ENCODE results near the gene ZIC5. TPM values are rescaled to one million over a fixed set of nuclear protein-coding genes. Genes with fewer than 3 reads are reported as not detected.

The ZIC5 gene
- total RNA-seq, 1 experiment from 2014 or later: 5.2 TPM

- H3K4me1 ChIP-seq (ENCODE audit: control insufficient read depth, insufficient read depth, low read length): peaks cover 18% of the 10 kb centered on the region
- BruUV-seq (replicated peaks): no TSS peak
- intact Hi-C loops (cut with micrococcal nuclease; ENCODE audit: unreplicated experiment) (no loop called here), in situ Hi-C loops (cut with HindIII; ENCODE audit: low pct_unique_long_range_greater_than_20kb, low sequenced_read_pairs) (no loop called here)
- H3K36me3 ChIP-seq (ENCODE audit: control insufficient read depth, insufficient read depth, low read length): no peaks in the 10 kb centered on the region
- POLR2A ChIA-PET: no interaction called here
- no peaks in the 10 kb centered on the region for H3K27me3 ChIP-seq (ENCODE audit: control insufficient read depth, insufficient read depth, low read length)
- no peak for DNase-seq (ENCODE audit: low read depth, low spot score)
- H3K27ac ChIP-seq (ENCODE audit: low read length): peak overlapping the region; percentile 75; the same call in 1 of the 2 replicates
- CTCF ChIA-PET: no interaction called here
- TF ChIP-seq CTCF (IDR thresholded peaks at IDR 0.05): no peak
- TF ChIP-seq SIN3A (IDR thresholded peaks at IDR 0.05; ENCODE audit: borderline replicate concordance, insufficient read depth, low read depth, low read length): no peak
- no peak for TF ChIP-seq POLR2AphosphoS5 (IDR thresholded peaks at IDR 0.05; ENCODE audit: low read depth, low read length)
- TF ChIP-seq TCF7L2 (IDR thresholded peaks at IDR 0.05; ENCODE audit: low read depth, low read length): no peak
- no peak for TF ChIP-seq REST (IDR thresholded peaks at IDR 0.05; ENCODE audit: insufficient read depth in 1 of 2, low read depth in 2 of 2, low read length in 1 of 2)
- H3K9me3 ChIP-seq (ENCODE audit: control insufficient read depth, insufficient read depth, low read depth, low read length): no peaks in the 10 kb centered on the region
- H3K4me3 ChIP-seq (ENCODE audit: low read depth in 2 of 2, low read length in 2 of 2): no peak overlapping the region
- no peak for ATAC-seq
These were observed 22.4 kb upstream of the ZIC5 start for GRCh38 chr13:99993660-99994637.

DNA sequence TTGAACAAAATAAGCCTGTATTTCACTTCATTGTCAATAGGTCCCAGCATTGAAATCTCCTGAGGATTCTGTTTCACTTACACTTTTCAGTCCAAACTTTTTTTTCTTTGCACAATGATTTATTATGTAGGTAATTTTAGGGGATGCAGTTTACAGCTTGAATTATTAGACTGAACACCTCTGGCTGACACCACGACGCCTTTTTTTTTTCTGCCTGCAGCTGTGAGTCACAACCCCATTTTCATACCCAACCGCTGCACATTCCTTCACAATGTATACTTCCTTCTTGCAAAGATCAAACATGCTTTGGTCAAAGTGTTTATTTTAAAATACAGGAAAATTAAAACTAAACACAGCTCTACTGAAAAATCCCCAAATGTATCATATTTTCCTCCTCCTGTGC is 21.4 kb upstream of the ZIC5 start:
- no peak for TF ChIP-seq CTCF (IDR thresholded peaks at IDR 0.05)
- TF ChIP-seq REST (IDR thresholded peaks at IDR 0.05; ENCODE audit: insufficient read depth in 1 of 2, low read depth in 2 of 2, low read length in 1 of 2): no peak
- no peak for TF ChIP-seq POLR2AphosphoS5 (IDR thresholded peaks at IDR 0.05; ENCODE audit: low read depth, low read length)
- TF ChIP-seq SIN3A (IDR thresholded peaks at IDR 0.05; ENCODE audit: borderline replicate concordance, insufficient read depth, low read depth, low read length): no peak
- TF ChIP-seq TCF7L2 (IDR thresholded peaks at IDR 0.05; ENCODE audit: low read depth, low read length): no peak
- Histone ChIP-seq H3K9me3 (ENCODE audit: control insufficient read depth, insufficient read depth, low read depth, low read length) (no peaks in the 10 kb centered on the region), H3K27me3 (ENCODE audit: control insufficient read depth, insufficient read depth, low read length) (no peaks in the 10 kb centered on the region), H3K4me1 (ENCODE audit: control insufficient read depth, insufficient read depth, low read length) (peaks cover 22% of the 10 kb centered on the region), H3K4me3 (ENCODE audit: low read depth in 2 of 2, low read length in 2 of 2) (0 out of 4 replicates have a peak overlapping the region, but pooled peaks of 1 of the 2 experiments have one; percentile 11), H3K36me3 (ENCODE audit: control insufficient read depth, insufficient read depth, low read length) (no peaks in the 10 kb centered on the region), H3K27ac (ENCODE audit: low read length) (peak overlapping the region; percentile 75)
- POLR2A ChIA-PET: interaction anchor here (0.7 kb wide), 1 partner anchor 141 kb away, joined by 3 read pairs; no protein-coding TSS in a partner anchor
- 0 out of 2 replicates have a peak, but pooled peaks have one; percentile 66 for ATAC-seq
- in situ Hi-C loops (cut with HindIII; ENCODE audit: low pct_unique_long_range_greater_than_20kb, low sequenced_read_pairs) (no loop called here), intact Hi-C loops (cut with micrococcal nuclease; ENCODE audit: unreplicated experiment) (no loop called here)
- CTCF ChIA-PET: interaction anchor here (0.7 to 0.8 kb wide), 2 partner anchors 96 to 242 kb away, joined by 3 to 7 read pairs; partner anchors contain the start of gene PCCA
- no peak for DNase-seq (ENCODE audit: low read depth, low spot score)
- no TSS peak for BruUV-seq (replicated peaks)
